AG10803 (cell line): ENCODE results near the gene PJVK.
"Not testable (repeated sequence)": the region's sequence is repeated elsewhere in the genome, so short reads cannot be mapped to it uniquely, and the experiment has no call there.

ENCODE experiments used
- DNase-seq: peaks from one replicate; pipeline ENCODE4 v3.0.0; 2010; ENCODE audit warnings: low read depth
- H3K4me3 ChIP-seq: 2 replicates; pipeline ENCODE4 v1.5.1; 2011; ENCODE audit warnings: mild to moderate bottlenecking, low read length, control low read depth
- TF ChIP-seq, protein P1 (sequence below): conservative IDR thresholded peaks from 2 replicates; pipeline ENCODE4 v1.5.1; 2011; ENCODE audit warnings: mild to moderate bottlenecking, low read length, control low read depth, inconsistent platforms

Gene PJVK

GRCh38 chr2:178450774-178451525 lies at the start of gene PJVK, which contains the start of gene PRKRA:
TSS of gene PJVK (plus strand) at chr2:178451378. CDS start at chr2:178453410, 2,032 bp downstream.
TSS of gene PRKRA (minus strand) at chr2:178451175. CDS start at chr2:178451030, 145 bp downstream.
- TF ChIP-seq, protein P1, sequence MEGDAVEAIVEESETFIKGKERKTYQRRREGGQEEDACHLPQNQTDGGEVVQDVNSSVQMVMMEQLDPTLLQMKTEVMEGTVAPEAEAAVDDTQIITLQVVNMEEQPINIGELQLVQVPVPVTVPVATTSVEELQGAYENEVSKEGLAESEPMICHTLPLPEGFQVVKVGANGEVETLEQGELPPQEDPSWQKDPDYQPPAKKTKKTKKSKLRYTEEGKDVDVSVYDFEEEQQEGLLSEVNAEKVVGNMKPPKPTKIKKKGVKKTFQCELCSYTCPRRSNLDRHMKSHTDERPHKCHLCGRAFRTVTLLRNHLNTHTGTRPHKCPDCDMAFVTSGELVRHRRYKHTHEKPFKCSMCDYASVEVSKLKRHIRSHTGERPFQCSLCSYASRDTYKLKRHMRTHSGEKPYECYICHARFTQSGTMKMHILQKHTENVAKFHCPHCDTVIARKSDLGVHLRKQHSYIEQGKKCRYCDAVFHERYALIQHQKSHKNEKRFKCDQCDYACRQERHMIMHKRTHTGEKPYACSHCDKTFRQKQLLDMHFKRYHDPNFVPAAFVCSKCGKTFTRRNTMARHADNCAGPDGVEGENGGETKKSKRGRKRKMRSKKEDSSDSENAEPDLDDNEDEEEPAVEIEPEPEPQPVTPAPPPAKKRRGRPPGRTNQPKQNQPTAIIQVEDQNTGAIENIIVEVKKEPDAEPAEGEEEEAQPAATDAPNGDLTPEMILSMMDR, result no peak
- peak; percentile 97 for DNase-seq
- H3K4me3 ChIP-seq, result peak within 1 kb of the TSS; percentile 78

GRCh38 chr2:178401994-178402437 lies 49.2 kb upstream of the PJVK start:
- TF ChIP-seq, protein P1, result no peak
- no peak overlapping the region for H3K4me3 ChIP-seq
- no peak for DNase-seq

GRCh38 chr2:178403671-178404306 lies 47.4 kb upstream of the PJVK start:
- peak; percentile 60 for DNase-seq
- TF ChIP-seq, protein P1, result no peak
- H3K4me3 ChIP-seq, result no peak overlapping the region

DNA sequence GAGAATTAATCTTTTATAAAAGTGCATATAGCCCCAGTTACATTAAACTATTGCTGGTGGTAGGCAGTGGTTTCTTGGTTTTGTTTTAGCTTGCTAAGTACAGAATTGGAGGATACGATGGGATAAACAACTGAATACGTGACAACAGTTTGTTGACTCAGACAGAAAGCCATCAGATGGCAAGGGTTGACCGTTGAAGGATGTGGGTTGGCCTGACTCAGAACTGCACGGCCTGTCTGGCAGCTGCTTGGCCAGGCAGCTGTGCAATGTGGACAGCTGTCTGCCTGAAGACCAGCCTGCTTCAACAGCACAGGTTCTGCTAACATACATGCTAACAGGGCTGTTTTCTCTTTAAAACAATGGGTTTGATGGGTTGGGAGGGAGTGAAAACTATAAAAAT lies 46.8 kb upstream of the PJVK start:
- H3K4me3 ChIP-seq, result no peak overlapping the region
- TF ChIP-seq, protein P1, result no peak
- DNase-seq, result peak; percentile 86

- TF ChIP-seq, protein P1, result no peak
Observed at GRCh38 chr2:178409261-178409660, 41.9 kb upstream of the PJVK start.

DNA sequence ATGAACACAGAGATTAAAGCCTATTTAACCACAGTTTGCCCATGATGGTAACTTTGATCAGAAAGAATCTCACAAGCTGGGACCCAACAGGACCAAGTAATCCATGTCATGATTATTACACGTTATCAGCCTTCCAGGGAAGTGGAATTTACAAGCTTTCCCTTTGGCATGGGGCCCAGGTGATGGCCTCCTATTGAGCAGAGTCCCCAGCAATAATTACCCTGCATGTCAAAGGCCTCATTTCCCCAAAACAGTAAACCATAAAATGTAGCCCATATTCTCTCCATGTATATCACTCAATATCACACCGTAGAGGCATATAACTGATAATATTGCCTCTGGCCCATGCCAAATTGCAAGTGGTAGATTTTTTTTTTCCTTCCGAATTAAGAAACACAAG lies 39.1 kb upstream of the PJVK start:
- TF ChIP-seq, protein P1, result no peak
- no peak overlapping the region for H3K4me3 ChIP-seq
- DNase-seq, result no peak

More at GRCh38 chr2:178409261-178409660, 41.9 kb upstream of the PJVK start:
- DNase-seq, result no peak
- H3K4me3 ChIP-seq, result no peak overlapping the region

GRCh38 chr2:178412453-178412852 lies 38.7 kb upstream of the PJVK start:
- not testable (repeated sequence) for H3K4me3 ChIP-seq, DNase-seq
